Esophagus squamous epithelium (tissue), 5 donors: ENCODE data around the gene ZSWIM3. TPM values are rescaled to one million over a fixed set of nuclear protein-coding genes. Genes with fewer than 3 reads are reported as not detected.
A peak's percentile ranks its signal among the peaks of the same experiment; 100 is the strongest.

ENCODE experiments used
- DNase-seq: peaks from one replicate; lab custom pipeline; 2025; lab: John Stamatoyannopoulos, UW
- H3K27ac ChIP-seq, 4 donors: fragments of 200-600 bp; sonication (generic); one replicate each; pipeline ENCODE4 v1.5.1; 2016 to 2019; ENCODE audit warnings: mild to moderate bottlenecking in 1 of 4
- H3K27me3 ChIP-seq, 4 donors: fragments of 200-600 bp; sonication (generic); 1 replicate in 3 of 4; 2 replicates in 1 of 4; pipeline versions ENCODE4 v1.5.1 to v1.6.0; 2017 to 2021; ENCODE audit warnings: antibody characterized with exemption in 1 of 4
- H3K36me3 ChIP-seq, 3 donors: fragments of 200-600 bp; sonication (generic); one replicate each; pipeline ENCODE4 v1.5.1; 2016 to 2019
- H3K4me1 ChIP-seq, 3 donors: fragments of 200-600 bp; sonication (generic); one replicate each; pipeline ENCODE4 v1.5.1; 2017 to 2019
- H3K4me3 ChIP-seq, 4 donors: fragments of 200-600 bp; sonication (generic); 1 replicate in 3 of 4; 2 replicates in 1 of 4; pipeline ENCODE4 v1.5.1; 2016 to 2019; ENCODE audit warnings: mild to moderate bottlenecking in 2 of 4, moderate library complexity in 1 of 4
- H3K9me3 ChIP-seq, 3 donors: fragments of 200-600 bp; sonication (generic); one replicate each; pipeline ENCODE4 v1.5.1; 2016 to 2019
- CTCF ChIP-seq, 6 experiments: fragments of 450-650 bp in 4 of 6; fragments of 200-600 bp in 2 of 6; sonication (generic) in 2 of 6; IDR thresholded peaks; one replicate each; pipeline ENCODE4 v1.5.1; 2016 to 2019; ENCODE audit warnings: antibody characterized with exemption in 6 of 6, mild to moderate bottlenecking in 4 of 6, moderate library complexity in 4 of 6
- POLR2A ChIP-seq, 4 donors: fragments of 450-650 bp; IDR thresholded peaks; one replicate each; pipeline ENCODE4 v1.6.1; 2017; ENCODE audit warnings: antibody characterized with exemption in 4 of 4, mild to moderate bottlenecking in 4 of 4, moderate library complexity in 3 of 4
- WGBS, 2 donors: methylation state at CpG; one replicate each; pipeline ENCODE4 v1.1.5; 2018; 5-methylcytosine and 5-hydroxymethylcytosine counted together
- intact Hi-C: fragments of 100-400 bp; cut with DNase I; formaldehyde crosslinking; loops from one replicate; pipeline ENCODE4 v1.15.0; 2022
- total RNA-seq, 4 donors: library from RNA; depleted of rRNA; stranded (reverse); fragments of >200 nt; gene quantifications; one replicate each; pipeline ENCODE4 v1.1.0, GENCODE V29; 2016
- donor health status: DM: yes; HTN: yes; CAD: no.

ZSWIM3 gene
- total RNA-seq, 4 donors from 2014 or later: 1.1 to 3.2 (median 2.5) TPM

- intact Hi-C loops: no loop called here
- TF ChIP-seq POLR2A (IDR thresholded peaks at IDR 0.05) (no peak), CTCF (IDR thresholded peaks at IDR 0.05) (no peak)
- H3K4me1 ChIP-seq: peaks cover 30 to 71% (median 37%) of the 10 kb centered on the region in 3 donors
Measured at GRCh38 chr20:45832619-45833018, 24.8 kb upstream of the ZSWIM3 start.

GRCh38 chr20:45833030-45833882 is 24.2 kb upstream of the ZSWIM3 start, which contains the start of gene SNX21:
SNX21 (plus strand) TSS chr20:45833799; CDS start chr20:45833920, 121 bp downstream.
- H3K4me1 ChIP-seq: peaks cover 30 to 69% (median 37%) of the 10 kb centered on the region in 3 donors
- H3K4me3 ChIP-seq: peak within 1 kb of the TSS; percentile 58 to 85 (median 78)
- no peaks in the 10 kb centered on the region for H3K27me3 ChIP-seq
- intact Hi-C loops: no loop called here
- H3K9me3 ChIP-seq: no peaks in the 10 kb centered on the region
- peaks cover 0 to 15% (median 0%) of the 10 kb centered on the region in 3 donors for H3K36me3 ChIP-seq
- peak within 1 kb of the TSS; percentile 88 to 95 (median 91) for H3K27ac ChIP-seq
- DNase-seq: no peak
- 5 to 6% methylated on average over 15 to 19 of the region's 35 CpGs for WGBS, 2 donors
- TF ChIP-seq POLR2A (IDR thresholded peaks at IDR 0.05) (no peak), CTCF (IDR thresholded peaks at IDR 0.05) (no peak)

More at GRCh38 chr20:45832619-45833018, 24.8 kb upstream of the ZSWIM3 start:
- Histone ChIP-seq H3K27ac (peak overlapping the region; percentile 88 to 95 (median 91)), H3K4me3 (peak overlapping the region in 2 of 4 donors; percentile 71 to 85), H3K27me3 (no peaks in the 10 kb centered on the region), H3K36me3 (peaks cover 0 to 9% (median 0%) of the 10 kb centered on the region in 3 donors), H3K9me3 (no peaks in the 10 kb centered on the region)
- DNase-seq: no peak
- WGBS, 2 donors: 82% methylated on average over 4 of the region's 4 CpGs; no CpG with 5 or more reads in 1 of the 2 donors

GRCh38 chr20:45833883-45834796 is 23.3 kb upstream of the ZSWIM3 start:
- Histone ChIP-seq H3K27me3 (no peaks in the 10 kb centered on the region), H3K4me1 (peaks cover 30 to 61% (median 33%) of the 10 kb centered on the region in 3 donors), H3K4me3 (peak overlapping the region; percentile 58 to 85 (median 78)), H3K27ac (peak overlapping the region; percentile 88 to 95 (median 91)), H3K36me3 (peaks cover 0 to 24% (median 0%) of the 10 kb centered on the region in 3 donors), H3K9me3 (no peaks in the 10 kb centered on the region)
- DNase-seq: no peak
- intact Hi-C loops: no loop called here
- TF ChIP-seq POLR2A (IDR thresholded peaks at IDR 0.05) (peak in 2 of 4 donors; percentile 16 to 61), CTCF (IDR thresholded peaks at IDR 0.05) (no peak)
- 17 to 41% methylated on average over 10 to 13 of the region's 71 CpGs for WGBS, 2 donors

GRCh38 chr20:45834797-45835161 is 22.6 kb upstream of the ZSWIM3 start:
- peaks cover 30 to 55% (median 33%) of the 10 kb centered on the region in 3 donors for H3K4me1 ChIP-seq
- peaks cover 0 to 31% (median 0%) of the 10 kb centered on the region in 3 donors for H3K36me3 ChIP-seq
- peak overlapping the region; percentile 58 to 85 (median 78) for H3K4me3 ChIP-seq
- WGBS, 2 donors: 70 to 85% methylated on average over 2 to 10 of the region's 14 CpGs
- TF ChIP-seq CTCF (IDR thresholded peaks at IDR 0.05): no peak
- TF ChIP-seq POLR2A (IDR thresholded peaks at IDR 0.05): no peak
- H3K9me3 ChIP-seq: no peaks in the 10 kb centered on the region
- DNase-seq: no peak
- no peaks in the 10 kb centered on the region for H3K27me3 ChIP-seq
- intact Hi-C loops: no loop called here
- peak overlapping the region; percentile 88 to 95 (median 91) for H3K27ac ChIP-seq
